ENCODE data around the gene CHPF.

GRCh38 chr2:219537657-219538488, 5.7 kb downstream of the CHPF start:
- TF ChIP-seq POLR2A (IDR thresholded peaks at IDR 0.05; ENCODE audit: low read length) (no peak), GATA1 (IDR thresholded peaks at IDR 0.05; ENCODE audit: low read depth, low read length) (no peak)

Data from erythroblast (primary cell).